LNCaP clone FGC (cell line): ENCODE data around the gene ASB4.

ENCODE experiments used
- DNase-seq: peaks from one replicate; pipeline ENCODE4 v3.0.0-alpha.2; 2011; ENCODE audit warnings: low read depth
- H3K4me3 ChIP-seq: 2 replicates; pipeline ENCODE4 v1.5.1; 2011; ENCODE audit warnings: mild to moderate bottlenecking, low read depth, low read length, control low read depth
- TF ChIP-seq, protein P1 (sequence below): IDR thresholded peaks from 2 replicates; pipeline ENCODE4 v1.5.1; 2012; ENCODE audit warnings: mild to moderate bottlenecking; ENCODE audit not compliant: control insufficient read depth, insufficient read depth; ENCODE audit errors: extremely low read depth

Gene ASB4

DNA sequence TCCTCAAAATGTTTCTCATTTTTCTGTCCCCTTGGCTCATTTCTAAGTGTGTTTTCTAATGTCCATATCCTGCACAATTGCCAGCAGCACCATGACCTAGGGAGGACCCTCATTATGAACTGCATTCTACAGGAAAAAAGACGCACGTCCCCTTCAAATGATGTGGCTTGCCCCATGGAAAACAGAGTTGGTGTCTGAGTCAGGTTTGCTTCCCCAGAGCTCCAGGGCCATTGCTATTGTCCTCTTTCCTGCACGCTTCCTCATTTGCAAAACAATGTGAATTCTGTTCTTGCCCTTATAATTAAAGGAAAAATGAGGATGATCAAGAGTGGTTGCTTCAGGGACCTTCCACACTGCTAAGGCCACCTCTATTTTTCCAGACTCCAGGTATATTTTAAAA, 14.7 kb upstream of the ASB4 start:
- DNase-seq, result no peak
- H3K4me3 ChIP-seq, result no peak overlapping the region
- TF ChIP-seq, protein P1, sequence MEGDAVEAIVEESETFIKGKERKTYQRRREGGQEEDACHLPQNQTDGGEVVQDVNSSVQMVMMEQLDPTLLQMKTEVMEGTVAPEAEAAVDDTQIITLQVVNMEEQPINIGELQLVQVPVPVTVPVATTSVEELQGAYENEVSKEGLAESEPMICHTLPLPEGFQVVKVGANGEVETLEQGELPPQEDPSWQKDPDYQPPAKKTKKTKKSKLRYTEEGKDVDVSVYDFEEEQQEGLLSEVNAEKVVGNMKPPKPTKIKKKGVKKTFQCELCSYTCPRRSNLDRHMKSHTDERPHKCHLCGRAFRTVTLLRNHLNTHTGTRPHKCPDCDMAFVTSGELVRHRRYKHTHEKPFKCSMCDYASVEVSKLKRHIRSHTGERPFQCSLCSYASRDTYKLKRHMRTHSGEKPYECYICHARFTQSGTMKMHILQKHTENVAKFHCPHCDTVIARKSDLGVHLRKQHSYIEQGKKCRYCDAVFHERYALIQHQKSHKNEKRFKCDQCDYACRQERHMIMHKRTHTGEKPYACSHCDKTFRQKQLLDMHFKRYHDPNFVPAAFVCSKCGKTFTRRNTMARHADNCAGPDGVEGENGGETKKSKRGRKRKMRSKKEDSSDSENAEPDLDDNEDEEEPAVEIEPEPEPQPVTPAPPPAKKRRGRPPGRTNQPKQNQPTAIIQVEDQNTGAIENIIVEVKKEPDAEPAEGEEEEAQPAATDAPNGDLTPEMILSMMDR, result no peak

DNA sequence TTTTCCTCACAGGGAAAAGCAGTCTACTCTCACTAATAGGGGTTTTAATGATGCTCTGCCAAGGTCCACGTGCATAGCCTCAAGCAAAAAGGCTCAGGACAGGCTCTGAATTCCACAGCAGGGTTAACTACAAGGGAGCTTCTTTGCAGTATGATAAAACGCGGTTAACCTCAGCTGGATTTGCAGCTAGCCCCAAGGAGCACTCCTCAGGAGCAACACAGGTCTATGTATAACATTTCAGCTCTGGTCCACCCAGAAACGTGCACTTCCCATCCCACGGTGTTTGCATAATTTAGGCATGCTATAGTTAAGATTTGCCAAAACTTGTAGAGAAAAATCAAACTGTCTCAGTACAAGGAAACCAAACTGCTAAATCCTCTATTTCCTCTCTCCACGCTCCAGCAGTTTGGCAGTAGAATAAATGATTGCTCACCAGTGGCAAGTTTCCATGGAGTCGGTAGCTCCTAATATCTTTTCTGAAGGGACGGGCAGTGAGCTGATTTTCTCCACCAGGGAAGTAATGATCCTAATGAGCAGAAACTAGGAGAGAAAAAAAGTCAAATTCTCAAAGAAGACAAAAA, 13.1 kb upstream of the ASB4 start:
- DNase-seq, result no peak
- TF ChIP-seq, protein P1, result no peak
- H3K4me3 ChIP-seq, result no peak overlapping the region

DNA sequence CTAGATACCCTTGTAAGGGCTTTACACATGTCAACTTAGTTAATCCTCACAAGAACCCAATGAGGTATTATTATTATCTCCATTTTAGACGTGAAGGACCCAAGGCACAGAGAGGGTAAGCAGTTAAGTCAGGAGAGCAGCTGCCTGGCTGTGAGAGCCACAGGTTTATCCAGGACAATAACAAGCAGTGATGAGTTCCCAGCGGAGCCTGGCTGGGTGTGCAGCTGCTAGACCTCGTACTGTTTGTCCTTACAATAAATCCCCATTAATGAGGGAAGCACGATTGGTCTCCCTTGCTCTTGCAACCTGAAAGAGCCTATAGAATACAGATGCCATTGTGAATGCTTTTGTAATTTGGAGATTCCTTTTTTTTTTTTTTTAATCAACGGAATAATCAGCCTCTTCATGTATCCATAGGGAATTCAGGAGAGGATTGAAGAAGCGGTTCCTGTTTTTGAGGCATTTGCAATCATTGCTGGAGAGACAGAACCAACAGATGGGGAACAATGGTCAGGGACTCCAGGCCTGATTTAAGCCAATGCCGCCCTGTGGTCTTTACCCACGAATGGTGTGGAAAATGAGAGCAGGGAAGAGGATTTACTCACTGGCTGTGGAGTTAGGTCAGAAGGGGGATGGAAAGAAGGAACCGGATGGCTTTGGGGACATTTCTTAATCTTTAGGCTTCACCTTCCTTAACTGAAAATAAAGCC, 12.3 kb upstream of the ASB4 start:
- TF ChIP-seq, protein P1, result no peak
- no peak overlapping the region for H3K4me3 ChIP-seq
- DNase-seq, result no peak

DNA sequence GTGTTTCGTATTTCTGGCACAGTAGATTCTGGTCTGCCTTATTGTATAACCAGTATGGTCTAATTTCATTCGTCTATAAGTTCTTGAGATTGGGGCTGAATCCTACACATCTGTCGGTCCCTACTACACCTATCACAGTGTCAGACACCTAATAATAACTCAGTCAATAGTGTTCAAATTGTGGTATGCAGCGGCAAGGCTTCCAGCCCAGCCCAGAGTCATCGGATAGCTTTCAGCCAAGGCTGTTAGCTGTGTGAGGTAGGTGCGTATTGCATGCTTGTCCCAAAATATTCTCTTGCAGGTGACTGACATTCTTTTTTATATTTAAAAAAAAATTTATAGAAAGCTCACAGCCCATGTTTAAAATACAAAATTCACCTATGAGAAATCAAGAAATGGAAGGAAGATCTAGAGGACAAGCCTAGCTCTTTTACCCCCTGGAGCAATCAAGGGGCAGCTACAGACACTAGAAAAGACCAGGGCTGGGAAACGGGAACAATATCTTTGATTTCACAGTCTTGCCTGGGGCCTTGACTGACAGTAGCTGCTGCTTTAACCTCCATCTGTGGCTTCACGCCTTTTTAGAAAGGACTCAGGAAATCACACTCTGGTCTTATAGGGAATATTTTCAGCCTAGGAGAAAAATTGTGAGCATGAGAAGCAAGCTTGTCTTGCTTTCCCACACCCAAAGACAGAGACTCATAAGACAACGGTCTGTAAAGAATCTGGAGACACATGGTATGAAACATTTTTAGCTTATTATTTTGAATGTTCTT, 9.5 kb upstream of the ASB4 start:
- no peak for DNase-seq
- TF ChIP-seq, protein P1, result no peak
- H3K4me3 ChIP-seq, result no peak overlapping the region

DNA sequence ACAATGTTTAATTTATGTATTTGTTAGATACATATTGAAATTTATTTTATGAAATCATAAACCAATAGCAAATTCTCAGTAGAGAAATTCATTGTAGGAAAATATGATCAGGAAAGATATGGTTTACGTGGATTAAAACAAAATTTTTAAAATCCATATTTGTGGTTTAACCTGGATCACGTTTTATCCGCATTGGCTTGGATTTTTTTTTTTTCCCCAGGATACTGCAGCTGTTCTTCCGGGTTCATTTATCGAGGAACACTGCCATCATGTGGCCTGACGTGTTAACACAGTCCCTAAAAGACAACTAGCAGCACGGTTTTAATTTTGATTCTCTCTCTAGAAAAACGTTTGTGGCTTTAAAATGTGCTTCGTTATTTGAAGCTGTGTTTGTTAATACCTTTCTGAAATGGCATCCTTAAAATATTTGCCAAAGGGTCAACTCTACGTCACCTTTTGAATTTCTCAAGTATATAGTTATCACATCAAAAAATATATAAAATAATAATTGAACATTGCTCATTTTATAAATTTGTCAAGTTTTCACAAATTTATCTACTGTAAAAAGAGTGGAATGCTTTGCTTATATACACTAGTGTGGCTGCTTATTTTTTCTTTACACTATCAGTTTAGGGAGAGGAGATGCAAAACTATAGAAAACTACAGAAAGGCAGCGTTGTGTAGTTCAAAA, 8.7 kb upstream of the ASB4 start:
- TF ChIP-seq, protein P1, result peak; percentile 78
- no peak overlapping the region for H3K4me3 ChIP-seq
- DNase-seq, result peak; percentile 39

DNA sequence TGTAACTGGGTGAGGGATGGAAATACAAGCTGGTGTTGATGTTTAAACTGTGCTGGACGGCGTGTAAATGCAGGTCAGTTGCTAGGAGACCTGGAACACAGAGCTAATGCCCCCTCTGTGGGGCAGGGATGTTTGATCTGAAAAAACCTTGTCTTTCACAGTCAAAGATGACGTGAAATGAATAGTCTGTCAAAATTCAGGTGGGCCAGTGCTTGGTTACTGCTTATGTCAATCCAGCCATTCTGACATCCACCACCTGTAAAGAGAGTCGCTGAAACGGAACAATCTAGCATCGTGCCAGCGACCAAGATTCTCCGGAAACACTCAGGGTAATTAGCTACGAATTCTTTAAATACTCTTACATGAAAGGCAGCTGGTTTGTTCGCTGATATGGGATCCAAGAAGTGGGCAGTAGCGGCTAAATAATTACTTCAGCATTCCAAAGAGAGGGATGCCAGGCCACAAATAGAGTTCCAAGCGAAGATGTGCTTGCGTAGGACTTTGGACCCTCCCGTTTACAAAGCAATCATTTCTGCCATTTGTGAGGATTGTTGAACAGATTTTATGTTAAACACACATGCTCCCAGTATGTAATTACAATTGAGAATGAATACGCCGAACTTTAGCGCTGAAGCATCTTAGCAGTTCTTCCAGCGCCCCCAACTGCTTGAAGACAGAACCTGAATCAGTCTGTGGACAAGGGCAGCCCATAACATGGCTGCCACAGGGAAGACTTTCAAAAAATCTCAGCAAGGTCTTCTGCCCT, 7.3 kb upstream of the ASB4 start:
- H3K4me3 ChIP-seq, result no peak overlapping the region
- DNase-seq, result no peak
- TF ChIP-seq, protein P1, result peak; percentile 26
